Vagina (tissue), 2 donors: ENCODE data around the gene CHST12.

Experiments used
- POLR2AphosphoS5 ChIP-seq, 2 donors: sonication (generic); formaldehyde crosslinking; IDR thresholded peaks; one replicate each; pipeline ENCODE4 v1.9.0; 2017; ENCODE audit warnings: antibody characterized with exemption in 2 of 2, mild to moderate bottlenecking in 2 of 2, low read depth in 1 of 2; ENCODE audit not compliant: insufficient read depth in 1 of 2
- TF ChIP-seq, protein P1 (sequence below), 3 experiments: fragments of 450-650 bp in 2 of 3; fragments of 200-600 bp in 1 of 3; sonication (generic) in 1 of 3; IDR thresholded peaks; one replicate each; pipeline ENCODE4 v1.5.1; 2017 to 2019; ENCODE audit warnings: antibody characterized with exemption in 3 of 3, mild to moderate bottlenecking in 2 of 3, moderate library complexity in 2 of 3

GRCh38 chr7:2354186-2354938, 49.0 kb upstream of the CHST12 start, which contains the start of gene EIF3B:
- TF ChIP-seq, protein P1, sequence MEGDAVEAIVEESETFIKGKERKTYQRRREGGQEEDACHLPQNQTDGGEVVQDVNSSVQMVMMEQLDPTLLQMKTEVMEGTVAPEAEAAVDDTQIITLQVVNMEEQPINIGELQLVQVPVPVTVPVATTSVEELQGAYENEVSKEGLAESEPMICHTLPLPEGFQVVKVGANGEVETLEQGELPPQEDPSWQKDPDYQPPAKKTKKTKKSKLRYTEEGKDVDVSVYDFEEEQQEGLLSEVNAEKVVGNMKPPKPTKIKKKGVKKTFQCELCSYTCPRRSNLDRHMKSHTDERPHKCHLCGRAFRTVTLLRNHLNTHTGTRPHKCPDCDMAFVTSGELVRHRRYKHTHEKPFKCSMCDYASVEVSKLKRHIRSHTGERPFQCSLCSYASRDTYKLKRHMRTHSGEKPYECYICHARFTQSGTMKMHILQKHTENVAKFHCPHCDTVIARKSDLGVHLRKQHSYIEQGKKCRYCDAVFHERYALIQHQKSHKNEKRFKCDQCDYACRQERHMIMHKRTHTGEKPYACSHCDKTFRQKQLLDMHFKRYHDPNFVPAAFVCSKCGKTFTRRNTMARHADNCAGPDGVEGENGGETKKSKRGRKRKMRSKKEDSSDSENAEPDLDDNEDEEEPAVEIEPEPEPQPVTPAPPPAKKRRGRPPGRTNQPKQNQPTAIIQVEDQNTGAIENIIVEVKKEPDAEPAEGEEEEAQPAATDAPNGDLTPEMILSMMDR (IDR thresholded peaks at IDR 0.05) = peak in 1 of 3 experiments; percentile 6
- peak; percentile 82 to 84 for TF ChIP-seq POLR2AphosphoS5 (IDR thresholded peaks at IDR 0.05; ENCODE audit: insufficient read depth in 1 of 2, low read depth in 1 of 2)
